Activated naive CD8-positive, alpha-beta T cell treated with anti-CD3 and anti-CD28 coated beads, Interleukin-2, amount 50 U/mL, for 24 hours (primary cell): ENCODE data around the gene KCNC2.
A peak's percentile ranks its signal among the peaks of the same experiment; 100 is the strongest.

Experiments
- ATAC-seq: fragments of 150-1000 bp; cut with Tn5 transposase; one replicate; pipeline ENCODE4 v1.10.0; 2021
- DNase-seq: peaks from one replicate; pipeline ENCODE4 v3.0.0; 2021
- H3K27ac Mint-ChIP-seq: one replicate; pipeline ENCODE4 v1.8.0; 2021; ENCODE audit warnings: mild to moderate bottlenecking, mixed read lengths
- H3K27me3 Mint-ChIP-seq: one replicate; pipeline ENCODE4 v1.8.0; 2021; ENCODE audit warnings: mixed read lengths
- H3K36me3 Mint-ChIP-seq: one replicate; pipeline ENCODE4 v1.8.0; 2021; ENCODE audit warnings: low read depth, mixed read lengths
- H3K4me1 Mint-ChIP-seq: one replicate; pipeline ENCODE4 v1.8.0; 2021; ENCODE audit warnings: mixed read lengths
- H3K4me3 Mint-ChIP-seq: one replicate; pipeline ENCODE4 v1.8.0; 2021; ENCODE audit warnings: mild to moderate bottlenecking, moderate library complexity, mixed read lengths
- H3K9me3 Mint-ChIP-seq: one replicate; pipeline ENCODE4 v1.8.0; 2021; ENCODE audit warnings: mixed read lengths

The KCNC2 gene

DNA sequence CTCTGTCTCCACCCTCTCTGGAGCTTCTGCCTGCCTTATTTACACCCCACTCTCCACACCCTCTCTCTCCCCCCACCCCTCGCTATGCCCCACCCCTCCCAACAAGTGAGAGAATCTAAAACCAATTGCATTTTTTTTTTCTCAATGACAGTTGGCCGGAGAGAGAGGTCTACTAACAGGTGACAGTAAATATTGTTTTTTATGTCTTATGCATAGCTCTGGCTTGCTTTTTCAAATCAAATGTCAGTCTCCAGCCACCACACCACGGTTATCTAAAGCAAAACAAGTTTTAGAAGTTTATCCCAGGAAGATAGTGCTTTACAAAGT, at the start of gene KCNC2:
Gene KCNC2 (minus strand): TSS at position 28 of the 327 bp plus-strand sequence.
- H3K36me3 Mint-ChIP-seq, result no peaks in the 10 kb centered on the region
- H3K4me1 Mint-ChIP-seq, result peaks cover 7% of the 10 kb centered on the region
- DNase-seq, result no peak
- no peak within 1 kb of the TSS for H3K4me3 Mint-ChIP-seq
- no peaks in the 10 kb centered on the region for H3K9me3 Mint-ChIP-seq
- peaks cover 47% of the 10 kb centered on the region for H3K27me3 Mint-ChIP-seq
- ATAC-seq, result no peak
- H3K27ac Mint-ChIP-seq, result no peak within 1 kb of the TSS

DNA sequence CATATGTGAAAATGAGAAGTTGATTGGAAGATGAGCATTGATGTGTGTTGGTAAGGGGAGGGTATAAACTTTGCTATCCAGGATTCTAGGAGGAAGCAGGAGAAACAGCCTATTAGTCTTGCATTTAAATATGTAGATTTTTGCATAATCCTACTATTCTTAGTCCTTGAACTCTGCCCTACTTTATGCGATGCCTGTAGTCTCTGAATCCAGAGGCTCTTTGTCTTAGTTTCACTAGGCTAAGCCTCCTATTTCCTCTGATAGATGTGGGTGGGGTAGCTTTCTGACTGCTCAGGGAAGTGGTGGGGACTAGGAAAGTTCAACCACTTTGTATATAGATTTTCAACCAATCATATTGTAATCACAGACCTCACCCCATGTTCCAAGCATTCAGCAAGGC, 49.5 kb upstream of the KCNC2 start:
- Mint-ChIP-seq H3K4me1 (peaks cover 10% of the 10 kb centered on the region), H3K4me3 (no peak overlapping the region), H3K9me3 (no peaks in the 10 kb centered on the region), H3K27me3 (no peaks in the 10 kb centered on the region), H3K36me3 (no peaks in the 10 kb centered on the region), H3K27ac (no peak overlapping the region)
- no peak for DNase-seq
- ATAC-seq, result no peak

DNA sequence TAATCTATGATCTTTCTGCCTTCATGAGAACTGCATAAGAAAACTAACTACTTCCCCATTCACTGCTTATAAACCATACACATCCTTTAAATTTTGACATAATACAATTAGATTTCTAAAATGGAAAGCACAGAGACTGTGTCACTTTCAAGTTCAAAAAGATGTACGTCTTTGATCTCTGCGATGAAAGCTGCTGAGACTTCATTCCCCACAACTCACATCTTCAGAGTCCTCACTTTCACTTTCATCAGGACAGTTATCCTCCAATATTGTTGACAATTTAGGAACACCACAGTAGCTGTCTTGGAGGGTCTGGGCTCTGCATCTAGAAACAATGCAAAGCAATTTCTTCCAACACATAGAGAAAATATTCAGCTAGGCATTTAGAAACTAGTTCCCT, 47.9 kb upstream of the KCNC2 start:
- no peaks in the 10 kb centered on the region for H3K36me3 Mint-ChIP-seq
- no peak overlapping the region for H3K27ac Mint-ChIP-seq
- no peak overlapping the region for H3K4me3 Mint-ChIP-seq
- no peaks in the 10 kb centered on the region for H3K27me3 Mint-ChIP-seq
- H3K4me1 Mint-ChIP-seq, result peaks cover 10% of the 10 kb centered on the region
- peak; percentile 36 for ATAC-seq
- DNase-seq, result no peak
- no peaks in the 10 kb centered on the region for H3K9me3 Mint-ChIP-seq

DNA sequence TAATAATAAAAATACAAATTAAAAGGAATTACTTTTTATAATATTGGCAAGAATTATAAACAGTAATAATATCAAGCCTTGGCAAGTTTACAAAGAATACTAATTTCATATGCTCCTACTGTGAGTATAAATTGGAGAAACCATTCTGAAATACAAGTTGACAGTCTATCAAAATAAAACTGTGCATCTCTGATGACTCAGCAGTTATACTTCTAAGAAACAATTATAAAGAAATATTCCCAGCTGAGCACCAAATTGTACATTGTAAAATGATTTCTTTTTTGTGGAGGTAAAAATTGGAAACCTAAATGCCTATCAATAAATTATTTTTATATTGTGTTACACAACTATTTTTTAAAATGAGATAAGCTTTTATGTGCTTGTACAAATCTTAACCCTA, 35.5 kb upstream of the KCNC2 start:
- ATAC-seq, result no peak
- no peak overlapping the region for H3K4me3 Mint-ChIP-seq
- H3K4me1 Mint-ChIP-seq, result no peaks in the 10 kb centered on the region
- no peak for DNase-seq
- peaks cover 4% of the 10 kb centered on the region for H3K9me3 Mint-ChIP-seq
- H3K27me3 Mint-ChIP-seq, result peaks cover under 1% of the 10 kb centered on the region
- no peak overlapping the region for H3K27ac Mint-ChIP-seq
- no peaks in the 10 kb centered on the region for H3K36me3 Mint-ChIP-seq

DNA sequence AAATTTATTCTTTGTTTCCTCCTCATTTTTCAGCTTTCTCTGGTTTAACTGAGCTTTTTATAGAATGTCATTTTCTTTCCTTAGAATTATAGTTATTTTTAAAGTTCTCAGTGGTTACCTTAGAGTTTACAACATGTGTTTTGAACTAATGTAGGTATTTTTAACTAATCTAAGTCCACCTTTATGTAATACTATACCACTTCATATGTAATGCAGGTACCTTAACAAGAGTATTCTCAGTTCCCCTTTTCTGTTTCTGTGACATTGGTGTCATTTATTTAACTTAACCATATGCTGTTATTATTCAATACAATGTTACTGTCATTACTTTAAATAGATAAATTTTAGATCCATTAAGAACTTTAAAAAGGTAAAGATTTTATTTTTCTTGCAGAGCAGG, 30.3 kb upstream of the KCNC2 start:
- no peak for ATAC-seq
- Mint-ChIP-seq H3K36me3 (no peaks in the 10 kb centered on the region), H3K4me1 (no peaks in the 10 kb centered on the region), H3K27me3 (no peaks in the 10 kb centered on the region), H3K4me3 (no peak overlapping the region), H3K9me3 (peaks cover 4% of the 10 kb centered on the region), H3K27ac (no peak overlapping the region)
- no peak for DNase-seq

DNA sequence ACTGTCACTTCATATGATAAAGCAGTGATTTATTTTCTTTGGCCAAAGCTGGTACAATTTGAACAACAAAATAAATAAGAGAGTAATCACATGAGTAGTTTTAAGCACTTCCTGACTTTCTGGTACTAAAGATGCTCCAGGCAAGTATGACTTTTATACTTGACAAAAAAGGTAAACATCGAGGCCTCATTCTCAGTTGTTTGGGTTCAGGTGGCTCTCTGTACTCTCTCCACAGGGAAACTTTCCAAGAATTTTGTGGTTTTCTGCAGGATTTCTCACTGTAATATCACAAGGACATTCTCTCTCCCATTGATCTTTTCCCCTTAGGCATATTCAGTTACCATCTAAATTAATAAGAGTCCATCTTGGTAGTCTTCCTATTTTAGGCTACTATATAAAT, 26.6 kb upstream of the KCNC2 start:
- H3K9me3 Mint-ChIP-seq, result peaks cover 9% of the 10 kb centered on the region
- ATAC-seq (no peak), DNase-seq (no peak)
- H3K4me3 Mint-ChIP-seq, result no peak overlapping the region
- no peaks in the 10 kb centered on the region for H3K4me1 Mint-ChIP-seq
- H3K27me3 Mint-ChIP-seq, result no peaks in the 10 kb centered on the region
- H3K27ac Mint-ChIP-seq, result no peak overlapping the region
- H3K36me3 Mint-ChIP-seq, result no peaks in the 10 kb centered on the region

DNA sequence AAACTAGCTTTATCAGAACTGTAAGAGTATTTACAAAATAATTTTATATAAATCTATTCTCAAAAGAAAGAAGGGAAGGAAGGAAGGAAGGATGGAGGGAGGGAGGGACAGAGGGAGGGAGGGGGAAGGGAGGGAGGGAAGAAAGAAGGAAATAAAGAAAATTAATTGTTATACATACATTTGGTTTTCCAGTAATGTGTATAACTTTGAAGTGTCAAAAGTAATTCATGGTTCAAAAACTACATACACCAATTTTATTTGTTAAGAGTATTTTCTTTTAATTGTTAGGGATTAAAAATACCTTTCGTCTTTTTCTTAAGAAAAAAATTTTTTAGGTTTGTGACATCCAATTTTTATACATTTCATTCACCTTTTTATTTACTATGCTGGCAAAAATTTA, 17.5 kb upstream of the KCNC2 start:
- H3K4me3 Mint-ChIP-seq, result no peak overlapping the region
- ATAC-seq (no peak), DNase-seq (no peak)
- H3K4me1 Mint-ChIP-seq, result no peaks in the 10 kb centered on the region
- peaks cover 13% of the 10 kb centered on the region for H3K9me3 Mint-ChIP-seq
- H3K27me3 Mint-ChIP-seq, result no peaks in the 10 kb centered on the region
- H3K36me3 Mint-ChIP-seq, result no peaks in the 10 kb centered on the region
- no peak overlapping the region for H3K27ac Mint-ChIP-seq

DNA sequence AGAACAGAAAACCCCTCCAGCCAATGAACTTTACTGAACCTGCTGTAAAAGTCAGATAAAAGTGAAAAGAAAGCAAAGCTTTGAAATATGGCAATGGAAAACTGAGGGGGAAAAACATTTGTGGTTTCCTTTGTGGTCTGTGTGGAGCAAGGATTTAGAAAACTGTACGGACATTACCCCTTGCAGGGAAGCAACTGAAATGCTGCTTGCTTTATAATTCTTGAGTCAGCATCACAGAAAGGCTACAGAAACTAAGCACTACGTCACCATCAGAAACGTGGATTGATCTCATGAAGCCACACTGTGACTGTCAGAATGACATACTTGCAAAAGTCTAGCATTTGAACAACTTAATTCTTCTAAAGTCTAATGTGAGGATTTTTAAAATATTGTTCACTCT, 2.4 kb upstream of the KCNC2 start:
- ATAC-seq (no peak), DNase-seq (no peak)
- no peak overlapping the region for H3K4me3 Mint-ChIP-seq
- H3K4me1 Mint-ChIP-seq, result peaks cover 5% of the 10 kb centered on the region
- peaks cover 30% of the 10 kb centered on the region for H3K27me3 Mint-ChIP-seq
- H3K36me3 Mint-ChIP-seq, result no peaks in the 10 kb centered on the region
- H3K27ac Mint-ChIP-seq, result no peak overlapping the region
- H3K9me3 Mint-ChIP-seq, result no peaks in the 10 kb centered on the region

DNA sequence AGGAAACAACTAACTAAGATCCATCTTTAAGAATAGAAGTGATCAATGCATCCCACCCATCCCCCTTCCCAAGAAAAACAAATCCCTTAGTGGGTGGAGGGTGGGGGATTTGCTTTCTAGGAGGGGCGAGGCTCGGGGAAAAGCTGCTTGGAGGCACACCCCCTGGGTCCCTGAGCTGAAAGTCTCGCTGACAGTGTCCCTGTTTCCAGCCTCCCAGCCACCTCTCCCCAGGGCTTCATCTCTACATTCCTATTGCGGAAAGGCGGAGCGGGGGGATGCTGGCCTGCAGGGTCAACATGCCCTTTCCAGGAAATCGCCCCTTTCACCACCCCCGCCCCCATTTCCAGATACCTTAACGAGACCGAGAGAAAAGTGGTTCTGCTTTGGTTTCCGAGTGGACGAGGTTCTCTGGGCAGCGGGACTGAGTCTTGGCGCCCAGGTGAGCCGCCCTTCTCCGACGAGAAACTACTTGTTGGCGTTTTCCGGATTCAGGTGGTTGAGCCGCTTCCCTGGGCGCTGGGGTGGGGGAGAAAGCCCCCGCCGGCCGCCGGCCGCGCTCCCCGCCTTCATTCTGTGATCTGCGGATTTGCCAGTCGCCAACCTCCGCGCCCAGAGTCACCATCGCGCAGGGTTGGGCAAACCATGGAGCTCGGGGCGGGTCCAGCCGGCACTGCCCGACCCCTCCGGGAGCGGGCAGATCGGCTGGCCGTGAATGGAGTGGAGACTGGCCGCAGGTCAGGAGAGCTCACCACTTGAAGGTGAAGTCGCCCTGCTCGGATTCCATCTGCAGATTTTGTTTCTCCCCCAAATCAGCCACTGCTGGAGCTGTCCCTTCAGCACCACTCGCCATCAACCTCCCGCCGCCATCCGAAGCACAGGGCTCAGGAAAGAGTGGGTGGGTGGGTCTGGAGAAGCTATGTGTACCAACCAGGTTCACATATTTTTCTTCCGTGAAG, 505 bp downstream of the KCNC2 start:
- Mint-ChIP-seq H3K4me1 (peaks cover 7% of the 10 kb centered on the region), H3K27me3 (peaks cover 49% of the 10 kb centered on the region), H3K4me3 (no peak overlapping the region), H3K9me3 (no peaks in the 10 kb centered on the region), H3K36me3 (no peaks in the 10 kb centered on the region), H3K27ac (no peak overlapping the region)
- ATAC-seq (no peak), DNase-seq (peak; percentile 16)

DNA sequence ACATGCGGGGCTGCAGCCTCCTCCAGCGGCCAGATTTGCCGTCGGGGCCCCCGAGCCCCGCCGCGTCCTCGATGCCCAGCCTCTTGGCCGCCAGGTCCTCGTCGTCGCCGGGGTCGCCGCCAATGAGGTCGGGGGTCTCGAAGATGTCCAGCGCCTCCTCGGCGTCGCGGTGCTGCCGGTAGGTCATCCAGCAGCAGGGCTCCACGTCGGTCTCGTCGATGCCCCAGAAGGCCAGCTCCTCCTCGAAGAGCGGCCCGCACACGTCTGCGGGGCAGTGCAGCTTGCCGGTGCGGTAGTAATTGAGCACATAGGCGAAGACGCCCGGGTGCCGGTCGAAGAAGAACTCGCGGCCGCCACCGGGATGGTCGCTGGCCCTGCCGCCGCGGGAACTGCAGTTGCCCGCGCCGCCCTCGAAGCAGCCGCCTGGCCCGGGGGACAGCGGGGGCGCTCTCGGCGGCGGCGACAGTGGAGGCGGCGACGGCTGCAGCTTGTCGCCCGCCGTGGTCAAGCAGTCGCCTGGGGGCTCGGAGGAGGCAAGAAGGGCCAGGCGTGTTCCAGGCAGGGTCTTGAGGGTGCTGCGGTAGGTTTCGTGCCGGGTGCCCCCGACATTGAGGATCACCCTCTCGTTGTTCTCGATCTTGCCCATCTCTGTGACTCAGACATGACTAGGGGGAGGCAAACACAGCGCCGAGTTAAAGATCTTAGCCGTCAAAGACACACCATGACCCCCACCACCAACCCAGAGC, 2.1 kb downstream of the KCNC2 start:
- no peak for DNase-seq
- no peak overlapping the region for H3K4me3 Mint-ChIP-seq

DNA sequence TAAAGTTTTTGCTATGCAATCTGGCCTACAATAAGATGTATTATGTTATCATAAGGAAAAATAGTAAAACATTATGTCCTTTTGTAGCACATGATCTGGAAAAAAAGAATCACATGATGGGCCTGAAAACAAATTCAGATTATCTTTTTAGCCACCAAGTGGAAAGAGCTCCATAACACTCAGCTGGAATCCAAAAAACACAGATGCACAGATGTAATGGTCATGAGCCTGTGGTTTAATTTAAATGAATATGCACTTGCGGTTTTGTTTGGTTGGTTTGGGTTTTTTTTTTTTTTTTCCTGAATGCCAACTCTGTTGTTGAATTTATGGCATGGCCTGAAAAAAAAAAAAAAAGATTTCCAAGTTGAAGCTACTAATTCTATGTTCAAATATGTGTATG, 4.1 kb downstream of the KCNC2 start:
- H3K27me3 Mint-ChIP-seq, result peaks cover 48% of the 10 kb centered on the region
- no peak overlapping the region for H3K4me3 Mint-ChIP-seq
- H3K4me1 Mint-ChIP-seq, result peaks cover 15% of the 10 kb centered on the region
- H3K27ac Mint-ChIP-seq, result no peak overlapping the region
- H3K9me3 Mint-ChIP-seq, result no peaks in the 10 kb centered on the region
- ATAC-seq (no peak), DNase-seq (no peak)
- H3K36me3 Mint-ChIP-seq, result no peaks in the 10 kb centered on the region

More for the DNA sequence above, 2.1 kb downstream of the KCNC2 start:
- Mint-ChIP-seq H3K4me1 (peaks cover 7% of the 10 kb centered on the region), H3K9me3 (no peaks in the 10 kb centered on the region), H3K27ac (no peak overlapping the region), H3K27me3 (peaks cover 52% of the 10 kb centered on the region), H3K36me3 (no peaks in the 10 kb centered on the region)
- ATAC-seq, result no peak

DNA sequence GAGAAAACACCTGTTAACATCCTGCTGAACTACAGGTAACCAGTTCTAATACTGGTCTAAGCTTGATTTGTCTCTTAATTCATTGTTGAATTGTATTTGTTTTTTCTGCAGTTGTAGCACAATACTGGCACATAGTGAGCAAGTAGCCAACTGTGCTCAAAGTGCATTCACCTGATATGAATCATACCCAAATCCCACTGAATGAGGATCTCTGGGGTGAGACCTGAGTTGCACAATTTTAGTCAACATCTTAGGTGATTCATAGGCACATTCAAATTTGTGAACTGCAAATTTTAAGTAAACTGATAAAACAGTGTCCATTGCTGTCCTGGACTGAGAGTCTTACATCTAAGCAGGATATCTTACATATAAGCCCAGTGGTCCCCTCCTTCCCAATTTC, 12.8 kb downstream of the KCNC2 start:
- ATAC-seq, result no peak
- H3K27ac Mint-ChIP-seq, result no peak overlapping the region
- no peak for DNase-seq
- H3K9me3 Mint-ChIP-seq, result no peaks in the 10 kb centered on the region
- no peaks in the 10 kb centered on the region for H3K36me3 Mint-ChIP-seq
- peaks cover 9% of the 10 kb centered on the region for H3K27me3 Mint-ChIP-seq
- H3K4me3 Mint-ChIP-seq, result no peak overlapping the region
- peaks cover 8% of the 10 kb centered on the region for H3K4me1 Mint-ChIP-seq

DNA sequence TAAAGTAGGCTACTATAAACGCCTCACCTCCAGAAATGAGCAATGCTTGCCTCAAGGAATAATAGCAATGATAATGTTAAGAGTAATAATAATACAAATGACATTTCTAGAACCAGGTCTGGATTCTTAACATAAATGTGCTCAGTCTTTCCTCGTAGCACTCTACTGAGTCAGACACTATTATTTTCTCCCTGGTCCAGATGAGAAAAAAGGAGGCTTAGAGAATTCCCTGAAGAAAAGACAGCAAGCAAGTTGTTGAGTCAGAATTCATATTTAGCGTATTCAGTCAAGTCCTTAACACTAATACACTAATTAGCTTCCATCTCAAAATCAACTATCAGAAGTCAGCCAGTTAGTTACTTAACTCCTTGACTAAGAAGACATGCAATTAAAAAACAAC, 13.2 kb downstream of the KCNC2 start:
- H3K27me3 Mint-ChIP-seq, result peaks cover 9% of the 10 kb centered on the region
- DNase-seq, result no peak
- H3K36me3 Mint-ChIP-seq, result no peaks in the 10 kb centered on the region
- ATAC-seq, result no peak
- no peak overlapping the region for H3K4me3 Mint-ChIP-seq
- H3K4me1 Mint-ChIP-seq, result peaks cover 7% of the 10 kb centered on the region
- H3K27ac Mint-ChIP-seq, result no peak overlapping the region
- no peaks in the 10 kb centered on the region for H3K9me3 Mint-ChIP-seq

DNA sequence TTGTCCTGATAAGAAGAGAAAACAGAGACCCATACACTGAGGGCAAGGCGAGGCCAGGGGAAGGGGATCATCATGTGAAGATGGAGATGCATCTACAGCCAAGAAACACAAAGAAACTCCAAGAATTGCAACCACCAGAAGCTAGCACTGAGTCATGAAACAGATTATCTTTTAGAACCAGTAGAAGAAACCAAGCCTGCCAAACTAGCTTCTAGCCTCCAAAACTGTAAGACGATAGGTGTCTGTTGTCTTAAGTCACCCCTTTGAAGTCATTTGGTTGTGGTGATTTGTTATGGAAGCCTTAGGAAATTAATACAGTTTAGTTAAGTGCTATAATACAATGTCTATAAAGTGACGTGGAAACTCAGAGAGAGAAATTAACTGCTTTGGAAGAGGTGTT, 15.4 kb downstream of the KCNC2 start:
- H3K27ac Mint-ChIP-seq, result no peak overlapping the region
- ATAC-seq, result no peak
- H3K4me1 Mint-ChIP-seq, result no peaks in the 10 kb centered on the region

DNA sequence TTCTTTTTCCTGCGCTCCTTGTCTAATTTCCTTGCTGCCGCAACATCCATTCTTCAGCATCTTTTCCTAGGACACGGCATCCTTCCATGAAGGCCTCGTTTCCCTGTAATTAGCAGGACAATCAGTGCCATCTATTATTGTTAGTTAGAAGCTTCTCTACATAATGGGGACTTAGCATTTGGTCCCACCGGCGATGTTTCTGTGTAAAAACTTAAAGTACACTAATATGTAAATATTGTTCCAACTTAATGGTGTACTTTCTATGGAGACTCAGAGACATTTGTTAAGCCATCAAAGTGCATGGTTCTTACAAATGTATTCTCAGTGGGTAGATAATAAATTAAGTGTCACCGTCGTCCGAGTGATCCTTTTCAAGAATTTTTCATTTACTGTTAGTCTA, 17.4 kb downstream of the KCNC2 start:
- no peaks in the 10 kb centered on the region for H3K4me1 Mint-ChIP-seq
- H3K27me3 Mint-ChIP-seq, result peaks cover 3% of the 10 kb centered on the region
- H3K36me3 Mint-ChIP-seq, result no peaks in the 10 kb centered on the region
- no peaks in the 10 kb centered on the region for H3K9me3 Mint-ChIP-seq
- no peak overlapping the region for H3K4me3 Mint-ChIP-seq
- ATAC-seq (no peak), DNase-seq (no peak)
- H3K27ac Mint-ChIP-seq, result no peak overlapping the region

More for the DNA sequence above, 15.4 kb downstream of the KCNC2 start:
- no peak for DNase-seq
- Mint-ChIP-seq H3K27me3 (peaks cover 6% of the 10 kb centered on the region), H3K36me3 (no peaks in the 10 kb centered on the region), H3K4me3 (no peak overlapping the region), H3K9me3 (no peaks in the 10 kb centered on the region)
